HepG2 (cell line): Measurements from ENCODE around the gene NARS2. TPM values are rescaled to one million over a fixed set of nuclear protein-coding genes. Genes with fewer than 3 reads are reported as not detected.

Experiments used
- CENPT ChIP-seq: sonication (generic); formaldehyde crosslinking; IDR thresholded peaks from 2 replicates; pipeline ENCODE4 v1.8.0; 2022; ENCODE audit warnings: low read depth, mild to moderate bottlenecking, moderate library complexity, missing genetic modification reagents
- ELF3 ChIP-seq: IDR thresholded peaks from 2 replicates; pipeline ENCODE4 v1.6.1; 2016; ENCODE audit warnings: missing genetic modification reagents, missing compliant biosample characterization
- FOXP4 ChIP-seq: sonication (generic); formaldehyde crosslinking; IDR thresholded peaks from 2 replicates; pipeline ENCODE4 v1.4.0; 2020; ENCODE audit warnings: missing genetic modification reagents
- GATA4 ChIP-seq: sonication (generic); IDR thresholded peaks from 2 replicates; pipeline ENCODE4 v1.6.1; 2016; ENCODE audit warnings: antibody characterized with exemption, low read depth, borderline replicate concordance
- HNF4A ChIP-seq: sonication (generic); formaldehyde crosslinking; IDR thresholded peaks from 2 replicates; pipeline ENCODE4 v1.4.0; 2020; ENCODE audit warnings: missing genetic modification reagents
- HOMEZ ChIP-seq: IDR thresholded peaks from 2 replicates; pipeline ENCODE4 v1.6.1; 2016; ENCODE audit warnings: low read depth
- KDM5B ChIP-seq: sonication (generic); formaldehyde crosslinking; IDR thresholded peaks from 2 replicates; pipeline ENCODE4 v1.4.0; 2020; ENCODE audit warnings: missing genetic modification reagents, mild to moderate bottlenecking, borderline replicate concordance
- PPARG ChIP-seq: conservative IDR thresholded peaks from 2 replicates; pipeline ENCODE4 v1.6.1; 2016; ENCODE audit warnings: missing biosample characterization, missing genetic modification reagents
- PRMT3 ChIP-seq: sonication (generic); formaldehyde crosslinking; IDR thresholded peaks from 2 replicates; pipeline ENCODE4 v1.8.1; 2022; ENCODE audit warnings: low read depth, mild to moderate bottlenecking, moderate library complexity, missing genetic modification reagents, borderline replicate concordance
- SIX1 ChIP-seq: sonication (generic); formaldehyde crosslinking; IDR thresholded peaks from 2 replicates; pipeline ENCODE4 v1.4.0; 2020; ENCODE audit warnings: missing genetic modification reagents, borderline replicate concordance
- SNRNP70 ChIP-seq: fragments of 200-400 bp; formaldehyde crosslinking; IDR thresholded peaks from 2 replicates; pipeline ENCODE4 v1.6.1; 2017; ENCODE audit warnings: mild to moderate bottlenecking, low read depth, low read length, moderate library complexity
- USF2 ChIP-seq, 2 experiments: sonication (generic) in 1 of 2; formaldehyde crosslinking in 1 of 2; IDR thresholded peaks; 2 replicates each; pipeline versions ENCODE4 v1.5.1 to v1.6.1; 2011 to 2020; ENCODE audit warnings: borderline replicate concordance in 1 of 2, low read depth in 1 of 2, low read length in 1 of 2, mild to moderate bottlenecking in 1 of 2, missing genetic modification reagents in 1 of 2, moderate library complexity in 1 of 2
- XRCC5 ChIP-seq: fragments of 200-400 bp; formaldehyde crosslinking; optimal IDR thresholded peaks from 2 replicates; pipeline ENCODE3; 2017; ENCODE audit warnings: mild to moderate bottlenecking, low read length
- ZFP62 ChIP-seq: sonication (generic); formaldehyde crosslinking; IDR thresholded peaks from 2 replicates; pipeline ENCODE4 v1.4.0; 2020; ENCODE audit warnings: missing genetic modification reagents
- ZNF329 ChIP-seq: sonication (generic); formaldehyde crosslinking; IDR thresholded peaks from 2 replicates; pipeline ENCODE4 v1.9.0; 2021; ENCODE audit warnings: low read depth, mild to moderate bottlenecking, missing genetic modification reagents
- ZNF33A ChIP-seq: sonication (generic); formaldehyde crosslinking; IDR thresholded peaks from 2 replicates; pipeline ENCODE4 v1.5.1; 2020; ENCODE audit warnings: missing genetic modification reagents, mild to moderate bottlenecking, moderate library complexity, borderline replicate concordance
- ZNF564 ChIP-seq: sonication (generic); formaldehyde crosslinking; IDR thresholded peaks from 2 replicates; pipeline ENCODE4 v1.8.1; 2023; ENCODE audit warnings: mild to moderate bottlenecking, missing genetic modification reagents
- ZNF790 ChIP-seq: sonication (generic); formaldehyde crosslinking; IDR thresholded peaks from 2 replicates; pipeline ENCODE4 v1.8.0; 2022; ENCODE audit warnings: missing genetic modification reagents, mild to moderate bottlenecking, borderline replicate concordance
- polyA plus RNA-seq, 8 experiments: library from polyadenylated mRNA; depleted of rRNA in 3 of 8; stranded (reverse) in 7 of 8; unstranded in 1 of 8; fragments of >200 nt; fragmentation: Illumina TruSeq in 4 of 8; extraction: Trizol in 4 of 8; gene quantifications; 2 replicates each; pipeline versions ENCODE4 v1.2.1 to v1.2.3, GENCODE V29; 2011 to 2016; ENCODE audit warnings: low read depth in 4 of 8, missing spikeins in 1 of 8, mixed read lengths in 1 of 8; ENCODE audit not compliant: insufficient read depth in 1 of 8
- total RNA-seq, 5 experiments: library from RNA; depleted of rRNA; stranded (reverse); fragments of >200 nt; fragmentation: Illumina TruSeq; extraction: Trizol; gene quantifications; 2 replicates each; pipeline ENCODE4 v1.2.3, GENCODE V29; 2016; ENCODE audit warnings: low read depth in 1 of 5
- TF ChIP-seq, protein P1 (sequence below): sonication (generic); formaldehyde crosslinking; IDR thresholded peaks from 2 replicates; pipeline ENCODE4 v1.5.0; 2020; ENCODE audit warnings: missing genetic modification reagents, mild to moderate bottlenecking, borderline replicate concordance
- TF ChIP-seq, protein P2 (sequence below): sonication (generic); formaldehyde crosslinking; IDR thresholded peaks from 2 replicates; pipeline ENCODE4 v1.4.0; 2020; ENCODE audit warnings: low read depth, mild to moderate bottlenecking, missing genetic modification reagents
- TF ChIP-seq, protein P3 (sequence below): sonication (generic); formaldehyde crosslinking; IDR thresholded peaks from 2 replicates; pipeline ENCODE4 v1.5.0; 2020; ENCODE audit warnings: mild to moderate bottlenecking, low read depth, missing genetic modification reagents, borderline replicate concordance

The NARS2 gene
- total and polyA plus RNA-seq, 2 of the 13 experiments (the other 11 are each of a cell fraction or from before 2014, with no cell fraction given), result 45.9 to 65.0 TPM

GRCh38 chr11:78576549-78577097, 2.0 kb upstream of the NARS2 start (continued):
- peak; percentile 20; the same call in 1 of the 2 replicates for TF ChIP-seq USF2 (IDR thresholded peaks at IDR 0.05; ENCODE audit: low read depth, low read length)
- TF ChIP-seq USF2 (CRISPR knock-in tag; IDR thresholded peaks at IDR 0.05; ENCODE audit: borderline replicate concordance), result peak; percentile 47; the same call in 1 of the 2 replicates
- peak; percentile 57; the same call in 1 of the 2 replicates for TF ChIP-seq GATA4
- TF ChIP-seq PPARG (CRISPR knock-in tag), result peak; percentile 93
- TF ChIP-seq HOMEZ, result peak; percentile 85
- TF ChIP-seq SIX1 (CRISPR knock-in tag), result peak; percentile 47; the same call in 1 of the 2 replicates
- peak; percentile 91 for TF ChIP-seq ELF3 (CRISPR knock-in tag)
- TF ChIP-seq FOXP4 (CRISPR knock-in tag), result peak; percentile 90
- no peak for TF ChIP-seq XRCC5
- TF ChIP-seq KDM5B, result no peak
- TF ChIP-seq PRMT3 (CRISPR knock-in tag), result no peak
- no peak for TF ChIP-seq ZNF564 (CRISPR knock-in tag)
- TF ChIP-seq, protein P1, sequence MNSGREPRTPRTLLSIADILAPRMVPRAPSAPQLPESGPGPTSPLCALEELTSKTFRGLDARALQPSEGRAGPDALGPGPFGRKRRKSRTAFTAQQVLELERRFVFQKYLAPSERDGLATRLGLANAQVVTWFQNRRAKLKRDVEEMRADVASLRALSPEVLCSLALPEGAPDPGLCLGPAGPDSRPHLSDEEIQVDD (CRISPR knock-in tag), result no peak
- TF ChIP-seq ZNF33A (CRISPR knock-in tag), result peak; percentile 53; the same call in 1 of the 2 replicates
- TF ChIP-seq ZNF329 (CRISPR knock-in tag), result no peak
- TF ChIP-seq ZNF790, result no peak
- TF ChIP-seq, protein P2, sequence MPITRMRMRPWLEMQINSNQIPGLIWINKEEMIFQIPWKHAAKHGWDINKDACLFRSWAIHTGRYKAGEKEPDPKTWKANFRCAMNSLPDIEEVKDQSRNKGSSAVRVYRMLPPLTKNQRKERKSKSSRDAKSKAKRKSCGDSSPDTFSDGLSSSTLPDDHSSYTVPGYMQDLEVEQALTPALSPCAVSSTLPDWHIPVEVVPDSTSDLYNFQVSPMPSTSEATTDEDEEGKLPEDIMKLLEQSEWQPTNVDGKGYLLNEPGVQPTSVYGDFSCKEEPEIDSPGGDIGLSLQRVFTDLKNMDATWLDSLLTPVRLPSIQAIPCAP (CRISPR knock-in tag), result no peak
- TF ChIP-seq HNF4A (CRISPR knock-in tag), result peak; percentile 43; the same call in 1 of the 2 replicates
- TF ChIP-seq ZFP62 (CRISPR knock-in tag), result no peak
- no peak for TF ChIP-seq CENPT
- no peak for TF ChIP-seq SNRNP70
- TF ChIP-seq, protein P3, sequence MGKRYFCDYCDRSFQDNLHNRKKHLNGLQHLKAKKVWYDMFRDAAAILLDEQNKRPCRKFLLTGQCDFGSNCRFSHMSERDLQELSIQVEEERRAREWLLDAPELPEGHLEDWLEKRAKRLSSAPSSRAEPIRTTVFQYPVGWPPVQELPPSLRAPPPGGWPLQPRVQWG, result no peak
